H1 (cell line): ENCODE data around the gene PLEKHG5. TPM values are rescaled to one million over a fixed set of nuclear protein-coding genes. Genes with fewer than 3 reads are reported as not detected.

Experiments
- CTCF ChIA-PET: fragments of 300-600 bp; sonication (Branson Sonifier 250); formaldehyde crosslinking; loops from one replicate; lab custom pipeline; 2021; ENCODE audit not compliant: partially characterized antibody; lab: Charles Lee
- POLR2A ChIA-PET: fragments of 300-600 bp; sonication (Branson Sonifier 250); formaldehyde crosslinking; loops from one replicate; lab custom pipeline; 2021; ENCODE audit warnings: inconsistent platforms; ENCODE audit not compliant: partially characterized antibody; lab: Charles Lee
- DNase-seq, 2 experiments: peaks; one replicate each; pipeline versions ENCODE4 v3.0.0 to v3.0.0-alpha.2; 2010 to 2022; ENCODE audit warnings: low spot score in 2 of 2, low read depth in 1 of 2, mixed read lengths in 1 of 2
- FAIRE-seq: peaks from 2 replicates; lab custom pipeline; 2011; peaks lifted over from hg19 to GRCh38; lab: Jason Lieb, UNC
- H2AFZ ChIP-seq: 2 replicates; pipeline ENCODE4 v1.8.1; 2012; ENCODE audit warnings: low read length, inconsistent platforms
- H2AK5ac ChIP-seq: 2 replicates; pipeline ENCODE4 v1.6.1; 2013; ENCODE audit warnings: low read depth, low read length
- H2BK120ac ChIP-seq: replicated peaks from 2 replicates; pipeline ENCODE3; 2013; ENCODE audit warnings: low read depth, low read length, inconsistent platforms
- H2BK12ac ChIP-seq: 2 replicates; pipeline ENCODE4 v1.6.1; 2013; ENCODE audit warnings: low read depth, low read length
- H2BK15ac ChIP-seq: 2 replicates; pipeline ENCODE4 v1.6.1; 2013; ENCODE audit warnings: low read length
- H2BK20ac ChIP-seq: 2 replicates; pipeline ENCODE4 v1.6.1; 2013; ENCODE audit warnings: low read length
- H2BK5ac ChIP-seq: 2 replicates; pipeline ENCODE4 v1.6.1; 2013; ENCODE audit warnings: low read depth, low read length
- H3K14ac ChIP-seq: 2 replicates; pipeline ENCODE4 v1.6.1; 2013; ENCODE audit warnings: inconsistent platforms; ENCODE audit not compliant: insufficient read length
- H3K18ac ChIP-seq: 2 replicates; pipeline ENCODE4 v1.6.1; 2013; ENCODE audit warnings: low read length; ENCODE audit errors: extremely low read depth
- H3K23ac ChIP-seq: 2 replicates; pipeline ENCODE4 v1.6.1; 2013; ENCODE audit warnings: inconsistent platforms; ENCODE audit not compliant: insufficient read length
- H3K23me2 ChIP-seq: 2 replicates; pipeline ENCODE4 v1.6.1; 2013; ENCODE audit warnings: low read depth, low read length
- H3K27ac ChIP-seq: 2 replicates; pipeline ENCODE4 v1.6.1; 2011; ENCODE audit warnings: low read depth, low read length, inconsistent platforms
- H3K27me3 ChIP-seq, 4 experiments: replicated peaks in 1 of 4; 1 replicate in 1 of 4; 2 replicates in 3 of 4; pipeline versions ENCODE4 v1.6.1 to v1.8.1; 2011 to 2013; ENCODE audit warnings: low read length in 3 of 4, mild to moderate bottlenecking in 3 of 4, inconsistent platforms in 2 of 4, mixed read lengths in 2 of 4, moderate library complexity in 1 of 4; ENCODE audit not compliant: control insufficient read depth in 3 of 4, insufficient read depth in 3 of 4; ENCODE audit errors: extremely low read depth in 1 of 4
- H3K36me3 ChIP-seq, 4 experiments: 2 replicates each; pipeline versions ENCODE4 v1.6.1 to v1.8.1; 2011 to 2013; ENCODE audit warnings: mild to moderate bottlenecking in 4 of 4, low read length in 3 of 4, moderate library complexity in 2 of 4, control low read depth in 1 of 4, inconsistent platforms in 1 of 4; ENCODE audit not compliant: insufficient read depth in 4 of 4, control insufficient read depth in 2 of 4
- H3K4ac ChIP-seq: replicated peaks from 2 replicates; pipeline ENCODE3; 2013; ENCODE audit warnings: low read length, low read depth, mixed read lengths, inconsistent platforms; ENCODE audit not compliant: insufficient read length
- H3K4me1 ChIP-seq, 4 experiments: replicated peaks in 1 of 4; 1 replicate in 1 of 4; 2 replicates in 3 of 4; pipeline versions ENCODE4 v1.6.1 to v1.8.1; 2011 to 2013; ENCODE audit warnings: low read length in 3 of 4, inconsistent platforms in 2 of 4, mixed read lengths in 1 of 4; ENCODE audit not compliant: insufficient read depth in 4 of 4, control insufficient read depth in 3 of 4
- H3K4me2 ChIP-seq, 2 experiments: 2 replicates each; pipeline versions ENCODE4 v1.6.1 to v1.8.1; 2011 to 2013; ENCODE audit warnings: low read depth in 2 of 2, low read length in 2 of 2, control low read depth in 1 of 2, inconsistent platforms in 1 of 2, mild to moderate bottlenecking in 1 of 2; ENCODE audit not compliant: insufficient read depth in 1 of 2
- H3K4me3 ChIP-seq, 4 experiments: fragments of 200-600, 300-600 bp in 1 of 4; sonication (generic), shearing (Covaris generic), sonication (Bioruptor Twin) in 1 of 4; 2 replicates each; pipeline versions ENCODE4 v1.5.1 to v1.8.1; 2011 to 2016; ENCODE audit warnings: low read length in 4 of 4, low read depth in 3 of 4, control low read depth in 2 of 4, inconsistent platforms in 2 of 4, mild to moderate bottlenecking in 2 of 4, mixed read lengths in 1 of 4, moderate library complexity in 1 of 4; ENCODE audit not compliant: insufficient read depth in 2 of 4; ENCODE audit errors: extremely low read depth in 1 of 4
- H3K56ac ChIP-seq: replicated peaks from 2 replicates; pipeline ENCODE3; 2013; ENCODE audit warnings: low read depth, mild to moderate bottlenecking, mixed read lengths, low read length, inconsistent platforms; ENCODE audit not compliant: insufficient read length
- H3K79me1 ChIP-seq: 2 replicates; pipeline ENCODE4 v1.6.1; 2013; ENCODE audit warnings: low read depth, low read length, control low read depth
- H3K79me2 ChIP-seq, 2 experiments: 2 replicates each; pipeline versions ENCODE4 v1.6.1 to v1.8.1; 2012 to 2013; ENCODE audit warnings: low read length in 2 of 2, mild to moderate bottlenecking in 2 of 2, inconsistent platforms in 1 of 2; ENCODE audit not compliant: insufficient read depth in 2 of 2, control insufficient read depth in 1 of 2
- H3K9ac ChIP-seq, 4 experiments: replicated peaks in 1 of 4; 1 replicate in 1 of 4; 2 replicates in 3 of 4; pipeline versions ENCODE4 v1.6.1 to v1.8.1; 2011 to 2013; ENCODE audit warnings: low read depth in 3 of 4, low read length in 3 of 4, control low read depth in 2 of 4, mild to moderate bottlenecking in 2 of 4, moderate library complexity in 2 of 4, inconsistent platforms in 1 of 4; ENCODE audit errors: extremely low read depth in 1 of 4
- H3K9me3 ChIP-seq, 2 experiments: 2 replicates each; pipeline versions ENCODE4 v1.6.1 to v1.8.1; 2012 to 2013; ENCODE audit warnings: mild to moderate bottlenecking in 2 of 2, moderate library complexity in 2 of 2, control low read depth in 1 of 2, inconsistent platforms in 1 of 2, low read depth in 1 of 2, low read length in 1 of 2, mixed read lengths in 1 of 2; ENCODE audit not compliant: insufficient read depth in 2 of 2
- H4K20me1 ChIP-seq, 2 experiments: replicated peaks in 1 of 2; 2 replicates each; pipeline versions ENCODE3 to v1.8.1; 2011 to 2013; ENCODE audit warnings: inconsistent platforms in 2 of 2, low read length in 2 of 2, mild to moderate bottlenecking in 1 of 2; ENCODE audit not compliant: insufficient read depth in 2 of 2, control insufficient read depth in 1 of 2
- H4K5ac ChIP-seq: 2 replicates; pipeline ENCODE4 v1.6.1; 2013; ENCODE audit warnings: low read length, low read depth, mixed read lengths, inconsistent platforms; ENCODE audit not compliant: insufficient read length
- H4K8ac ChIP-seq: 2 replicates; pipeline ENCODE4 v1.8.0; 2013; ENCODE audit warnings: mild to moderate bottlenecking, moderate library complexity, low read length, inconsistent platforms; ENCODE audit not compliant: insufficient read depth; ENCODE audit errors: extremely low read depth
- H4K91ac ChIP-seq: replicated peaks from 2 replicates; pipeline ENCODE3; 2013; ENCODE audit warnings: low read length, mixed read lengths, inconsistent platforms; ENCODE audit not compliant: insufficient read length
- MAFK ChIP-seq: IDR thresholded peaks from 2 replicates; pipeline ENCODE4 v1.6.1; 2012; ENCODE audit warnings: low read depth, mild to moderate bottlenecking, improper control_type of control experiment, low read length
- RAD21 ChIP-seq, 2 experiments: IDR thresholded peaks in 1 of 2; conservative IDR thresholded peaks in 1 of 2; 2 replicates each; pipeline ENCODE4 v1.6.1; 2011; ENCODE audit warnings: low read depth in 2 of 2, low read length in 2 of 2, improper control_type of control experiment in 1 of 2, inconsistent platforms in 1 of 2, mild to moderate bottlenecking in 1 of 2, moderate library complexity in 1 of 2
- WGBS, 2 experiments: shearing (Covaris generic) in 1 of 2; methylation state at CpG; one replicate each; pipeline versions ENCODE4 v1.1.6 to v1.1.7; 2013 to 2015; ENCODE audit warnings: low lambda C conversion rate in 2 of 2, mixed read lengths in 2 of 2, inconsistent platforms in 1 of 2, low coverage in 1 of 2, missing lambda C conversion rate in 1 of 2; ENCODE audit not compliant: insufficient replicate concordance in 2 of 2, insufficient coverage in 1 of 2, insufficient read length in 1 of 2; ENCODE audit errors: extremely low coverage in 1 of 2, missing lambda C conversion rate in 1 of 2; 5-methylcytosine and 5-hydroxymethylcytosine counted together
- long read RNA-seq, 2 experiments: library from RNA in 1 of 2; library from capped mRNA in 1 of 2; stranded (forward); transcript quantifications; one replicate each; pipeline ENCODE4 v2.0.0, GENCODE V29; 2021; ENCODE audit warnings: inconsistent platforms in 1 of 2
- polyA minus RNA-seq, 3 experiments: library from RNA; depleted of rRNA, polyadenylated mRNA; stranded (reverse); fragments of >200 nt; gene quantifications; 1 replicate in 2 of 3; 2 replicates in 1 of 3; pipeline ENCODE4 v1.2.3, GENCODE V29; 2011
- polyA plus RNA-seq, 7 experiments: library from polyadenylated mRNA; depleted of rRNA in 3 of 7; stranded (reverse) in 5 of 7; unstranded in 2 of 7; fragments of >200 nt in 5 of 7; fragments of 200-250 nt in 2 of 7; gene quantifications; 1 replicate in 5 of 7; 2 replicates in 1 of 7; 4 replicates in 1 of 7; pipeline versions ENCODE4 v1.2.1 to v1.2.3, GENCODE V29; 2011 to 2013; ENCODE audit warnings: missing spikeins in 2 of 7, mixed read lengths in 2 of 7
- total RNA-seq: library from RNA; stranded (reverse); fragmentation: NEBNext Ultra II Directional; extraction: Animal tissue kit (Norgen Biotek cat#: 25700); gene quantifications from 2 replicates; pipeline ENCODE4 v1.2.1, GENCODE V29; 2021

PLEKHG5 gene, protein sequence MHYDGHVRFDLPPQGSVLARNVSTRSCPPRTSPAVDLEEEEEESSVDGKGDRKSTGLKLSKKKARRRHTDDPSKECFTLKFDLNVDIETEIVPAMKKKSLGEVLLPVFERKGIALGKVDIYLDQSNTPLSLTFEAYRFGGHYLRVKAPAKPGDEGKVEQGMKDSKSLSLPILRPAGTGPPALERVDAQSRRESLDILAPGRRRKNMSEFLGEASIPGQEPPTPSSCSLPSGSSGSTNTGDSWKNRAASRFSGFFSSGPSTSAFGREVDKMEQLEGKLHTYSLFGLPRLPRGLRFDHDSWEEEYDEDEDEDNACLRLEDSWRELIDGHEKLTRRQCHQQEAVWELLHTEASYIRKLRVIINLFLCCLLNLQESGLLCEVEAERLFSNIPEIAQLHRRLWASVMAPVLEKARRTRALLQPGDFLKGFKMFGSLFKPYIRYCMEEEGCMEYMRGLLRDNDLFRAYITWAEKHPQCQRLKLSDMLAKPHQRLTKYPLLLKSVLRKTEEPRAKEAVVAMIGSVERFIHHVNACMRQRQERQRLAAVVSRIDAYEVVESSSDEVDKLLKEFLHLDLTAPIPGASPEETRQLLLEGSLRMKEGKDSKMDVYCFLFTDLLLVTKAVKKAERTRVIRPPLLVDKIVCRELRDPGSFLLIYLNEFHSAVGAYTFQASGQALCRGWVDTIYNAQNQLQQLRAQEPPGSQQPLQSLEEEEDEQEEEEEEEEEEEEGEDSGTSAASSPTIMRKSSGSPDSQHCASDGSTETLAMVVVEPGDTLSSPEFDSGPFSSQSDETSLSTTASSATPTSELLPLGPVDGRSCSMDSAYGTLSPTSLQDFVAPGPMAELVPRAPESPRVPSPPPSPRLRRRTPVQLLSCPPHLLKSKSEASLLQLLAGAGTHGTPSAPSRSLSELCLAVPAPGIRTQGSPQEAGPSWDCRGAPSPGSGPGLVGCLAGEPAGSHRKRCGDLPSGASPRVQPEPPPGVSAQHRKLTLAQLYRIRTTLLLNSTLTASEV
- total RNA-seq (12.5 and 13.8 TPM in 2 replicates), polyA plus RNA-seq (2011; rRNA removed) (10.4 and 16.8 TPM in 2 replicates), polyA minus RNA-seq (2011; rRNA and poly(A)+ RNA removed) (4.7 TPM in 2 replicates)
- polyA plus RNA-seq (2011; cell fraction: cytosol; rRNA removed) = 12.2 TPM
- 72.0 TPM for polyA plus RNA-seq (2011; cell fraction: nucleus; rRNA removed)
- 8.2 to 19.5 TPM (median 15.5 TPM) in 4 replicates for polyA plus RNA-seq (2012, experiment 1 of 2)
- polyA plus RNA-seq (2012, experiment 2 of 2) = 7.7 TPM
- 12.4 TPM for polyA plus RNA-seq (2013, experiment 1 of 2)
- polyA plus RNA-seq (2013, experiment 2 of 2) = 11.4 TPM
- polyA minus RNA-seq (2011; cell fraction: cytosol; rRNA and poly(A)+ RNA removed) = 6.5 TPM
- polyA minus RNA-seq (2011; cell fraction: nucleus; rRNA and poly(A)+ RNA removed) = 14.6 TPM
- long read RNA-seq, experiment 1, partial matches to known transcripts = 7 of 8 reads
- long read RNA-seq, experiment 1, other reads (novel, unspliced or antisense) = 1 of 8 reads
- long read RNA-seq, experiment 2, partial matches to known transcripts = 0 of 1 reads
- long read RNA-seq, experiment 2, other reads (novel, unspliced or antisense) = 1 of 1 reads

DNA sequence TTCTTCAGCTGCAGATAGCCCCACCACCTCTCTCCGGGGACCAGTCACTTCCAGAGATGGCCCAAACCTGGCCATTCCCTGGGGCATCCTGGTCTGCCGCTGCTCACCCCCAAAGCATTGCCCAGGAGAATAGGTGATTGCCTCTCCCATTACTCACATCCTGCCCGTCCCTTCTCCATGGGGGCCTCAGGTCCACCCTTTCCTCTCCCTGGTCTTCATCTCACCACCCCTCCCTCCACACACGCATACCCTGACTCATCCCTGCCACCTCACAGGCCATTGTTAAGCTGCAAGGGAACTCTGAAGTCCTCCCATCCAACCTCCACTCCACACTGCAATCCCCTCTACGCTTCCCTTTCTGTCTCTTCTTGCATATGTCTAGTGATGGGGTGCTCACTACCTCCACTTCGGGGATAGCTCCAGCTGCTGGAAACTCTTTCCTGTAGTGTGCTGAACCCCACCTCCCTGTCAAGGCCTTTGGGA, at the start of gene PLEKHG5:
PLEKHG5 (minus strand) TSS at position 188 of the 483 bp plus-strand sequence. CDS start 14,096 bp downstream, outside the sequence.
- H3K27ac ChIP-seq = no peak within 1 kb of the TSS
- POLR2A ChIA-PET = interaction anchor here (0.6 to 1.6 kb wide), 10 partner anchors 11 to 119 kb away, joined by 3 to 8 read pairs (median 4); partner anchors contain the start of gene KLHL21
- FAIRE-seq = no peak
- TF ChIP-seq RAD21 (IDR thresholded peaks at IDR 0.05 in 1 of 2, conservative IDR thresholded peaks at IDR 0.05 in 1 of 2; ENCODE audit: low read depth in 2 of 2, low read length in 2 of 2) (no peak), MAFK (0 out of 2 replicates have a peak, but pooled peaks have one; percentile 17)

More for the DNA sequence above, at the start of gene PLEKHG5:
- Histone ChIP-seq H3K18ac (peak within 1 kb of the TSS; percentile 60), H4K91ac (peak within 1 kb of the TSS; percentile 52), H3K14ac (no peak within 1 kb of the TSS), H3K9ac (no peak within 1 kb of the TSS), H3K9me3 (no peaks in the 10 kb centered on the region), H2BK120ac (no peak within 1 kb of the TSS), H2BK20ac (no peak within 1 kb of the TSS; the same call in 1 of the 2 replicates), H3K36me3 (no peaks in the 10 kb centered on the region), H4K8ac (peak within 1 kb of the TSS; percentile 80), H3K23ac (no peak within 1 kb of the TSS), H3K27me3 (peaks cover 0 to 10% (median 8%) of the 10 kb centered on the region in 4 experiments; a peak in 5 of 7 replicates), H3K4ac (peak within 1 kb of the TSS; percentile 50), H2BK12ac (peak within 1 kb of the TSS; percentile 87; the same call in 1 of the 2 replicates), H4K5ac (peak within 1 kb of the TSS; percentile 48), H2AFZ (no peak within 1 kb of the TSS), H3K56ac (peak within 1 kb of the TSS; percentile 62), H3K79me1 (no peaks in the 10 kb centered on the region; the same call in 1 of the 2 replicates), H3K4me2 (peak within 1 kb of the TSS; percentile 80 to 92), H3K4me1 (peaks cover 0 to 36% (median 23%) of the 10 kb centered on the region in 4 experiments; a peak in 6 of 7 replicates), H4K20me1 (peaks cover 2 to 7% of the 10 kb centered on the region in 2 experiments), H3K4me3 (peak within 1 kb of the TSS; percentile 45 to 80 (median 68)), H3K79me2 (no peaks in the 10 kb centered on the region), H2BK15ac (peak within 1 kb of the TSS; percentile 46; the same call in 1 of the 2 replicates), H3K23me2 (peaks cover 11% of the 10 kb centered on the region; the same call in 1 of the 2 replicates), H2AK5ac (peak within 1 kb of the TSS; percentile 86; the same call in 1 of the 2 replicates), H2BK5ac (peak within 1 kb of the TSS; percentile 60; the same call in 1 of the 2 replicates)
- 59% methylated on average over 6 of the region's 6 CpGs; no CpG with 5 or more reads in 1 of the 2 experiments for WGBS, 2 experiments
- peak in 1 of 2 experiments; percentile 59 for DNase-seq
- CTCF ChIA-PET = interaction anchor here (0.6 to 12.0 kb wide), 15 partner anchors 7 to 144 kb away, joined by 3 to 168 read pairs (median 7); no protein-coding TSS in a partner anchor
